OCI-LY7 (cell line): ENCODE results near the gene SRGAP2C. TPM values are rescaled to one million over a fixed set of nuclear protein-coding genes. Genes with fewer than 3 reads are reported as not detected.
"Not testable (repeated sequence)": the region's sequence is repeated elsewhere in the genome, so short reads cannot be mapped to it uniquely, and the experiment has no call there.

Source experiments
- BruUV-seq: library from RNA; stranded (reverse); fragments of 400-500 nt; replicated peaks from 2 replicates; lab custom pipeline; 2021; lab: Mats Ljungman, UMichigan
- CTCF ChIA-PET: fragments of 300-600 bp; sonication (Branson Sonifier 250); formaldehyde crosslinking; loops from one replicate; lab custom pipeline; 2022; ENCODE audit warnings: antibody characterized with exemption; ENCODE audit not compliant: unreplicated experiment; lab: Charles Lee
- POLR2A ChIA-PET: fragments of 300-600 bp; sonication (Branson Sonifier 250); formaldehyde crosslinking; loops from one replicate; lab custom pipeline; 2022; ENCODE audit warnings: antibody characterized with exemption; lab: Charles Lee
- DNase-seq: peaks from one replicate; pipeline ENCODE4 v3.0.0-alpha.2; 2015; ENCODE audit warnings: low spot score
- H2AFZ ChIP-seq: fragments of 200-600 bp; sonication (generic), shearing (Covaris generic); 2 replicates; pipeline ENCODE4 v1.6.1; 2014; ENCODE audit warnings: mild to moderate bottlenecking, antibody characterized with exemption, low read length, moderate library complexity
- H3K27ac ChIP-seq: fragments of 200-600 bp; sonication (generic); 2 replicates; pipeline ENCODE4 v1.5.1; 2014; ENCODE audit warnings: mixed run types, low read depth, mild to moderate bottlenecking, moderate library complexity, low read length, inconsistent platforms; ENCODE audit not compliant: poor library complexity, severe bottlenecking
- H3K36me3 ChIP-seq: fragments of 200-600 bp; sonication (generic); 2 replicates; pipeline ENCODE4 v1.6.1; 2014; ENCODE audit warnings: mild to moderate bottlenecking, antibody characterized with exemption, low read length, moderate library complexity, mixed read lengths; ENCODE audit not compliant: insufficient read depth
- H3K4me1 ChIP-seq: fragments of 200-600 bp; sonication (generic); 2 replicates; pipeline ENCODE4 v1.5.1; 2014; ENCODE audit warnings: mild to moderate bottlenecking, low read length; ENCODE audit not compliant: insufficient read depth, poor library complexity, severe bottlenecking
- H3K4me2 ChIP-seq: fragments of 200-600 bp; sonication (generic); 2 replicates; pipeline ENCODE4 v1.6.1; 2014; ENCODE audit warnings: mild to moderate bottlenecking, low read length
- H3K4me3 ChIP-seq: fragments of 200-600 bp; sonication (generic); 2 replicates; pipeline ENCODE4 v1.5.1; 2014; ENCODE audit warnings: mild to moderate bottlenecking, low read depth, low read length; ENCODE audit not compliant: poor library complexity, severe bottlenecking
- H3K79me2 ChIP-seq: fragments of 200-600 bp; sonication (generic); 2 replicates; pipeline ENCODE4 v1.6.1; 2016; ENCODE audit warnings: low read depth, mild to moderate bottlenecking, low read length, moderate library complexity, mixed read lengths; ENCODE audit not compliant: insufficient read depth
- H3K9me2 ChIP-seq: fragments of 200-600 bp; sonication (generic); 2 replicates; pipeline ENCODE4 v1.6.1; 2016; ENCODE audit warnings: mild to moderate bottlenecking, low read length, mixed read lengths; ENCODE audit not compliant: insufficient read depth
- H3K9me3 ChIP-seq: fragments of 200-600 bp; sonication (generic); 2 replicates; pipeline ENCODE4 v1.6.1; 2014; ENCODE audit warnings: mild to moderate bottlenecking, mixed run types, low read length, mixed read lengths
- H4K20me1 ChIP-seq: fragments of 200-600 bp; sonication (generic); 2 replicates; pipeline ENCODE4 v1.6.1; 2014; ENCODE audit warnings: mild to moderate bottlenecking, antibody characterized with exemption, low read length, moderate library complexity, mixed read lengths; ENCODE audit not compliant: insufficient read depth
- intact Hi-C: fragments of 100-400 bp; cut with micrococcal nuclease; formaldehyde crosslinking; loops from one replicate; pipeline ENCODE4 v1.10.0; 2022; ENCODE audit not compliant: unreplicated experiment
- total RNA-seq, 2 experiments: library from RNA; depleted of rRNA in 1 of 2; stranded (reverse); fragments of >200 nt in 1 of 2; shearing (Covaris generic) in 1 of 2; gene quantifications; 2 replicates each; pipeline ENCODE4 v1.2.3, GENCODE V29; 2014 to 2022

SRGAP2C gene
- total RNA-seq, 2 experiments from 2014 or later = 6.8 to 30.7 TPM

- H3K4me1 ChIP-seq, H3K4me3 ChIP-seq, H3K9me2 ChIP-seq, H3K4me2 ChIP-seq, H3K36me3 ChIP-seq, H4K20me1 ChIP-seq, intact Hi-C loops, H2AFZ ChIP-seq, H3K27ac ChIP-seq, DNase-seq, POLR2A ChIA-PET, CTCF ChIA-PET, BruUV-seq, H3K9me3 ChIP-seq, H3K79me2 ChIP-seq: not testable (repeated sequence)
Measured at GRCh38 chr1:121369959-121370358, 185.2 kb downstream of the SRGAP2C start.

- H3K4me1 ChIP-seq, H3K9me2 ChIP-seq, H3K4me2 ChIP-seq, H3K79me2 ChIP-seq, DNase-seq, H3K4me3 ChIP-seq, intact Hi-C loops, H2AFZ ChIP-seq, H3K36me3 ChIP-seq, BruUV-seq, H4K20me1 ChIP-seq, H3K27ac ChIP-seq, CTCF ChIA-PET, H3K9me3 ChIP-seq, POLR2A ChIA-PET: not testable (repeated sequence)
Measured at GRCh38 chr1:121374851-121375367, 190.1 kb downstream of the SRGAP2C start.

GRCh38 chr1:121376986-121377385 lies 192.2 kb downstream of the SRGAP2C start:
- DNase-seq, H3K79me2 ChIP-seq, H3K4me1 ChIP-seq, CTCF ChIA-PET, H3K4me3 ChIP-seq, BruUV-seq, intact Hi-C loops, POLR2A ChIA-PET, H3K36me3 ChIP-seq, H3K4me2 ChIP-seq, H3K9me3 ChIP-seq, H3K27ac ChIP-seq, H4K20me1 ChIP-seq, H2AFZ ChIP-seq, H3K9me2 ChIP-seq: not testable (repeated sequence)

- POLR2A ChIA-PET, H3K27ac ChIP-seq, H2AFZ ChIP-seq, H3K4me2 ChIP-seq, intact Hi-C loops, H3K9me2 ChIP-seq, H3K4me1 ChIP-seq, H4K20me1 ChIP-seq, BruUV-seq, CTCF ChIA-PET, DNase-seq, H3K9me3 ChIP-seq, H3K36me3 ChIP-seq, H3K79me2 ChIP-seq, H3K4me3 ChIP-seq: not testable (repeated sequence)
Measured at GRCh38 chr1:121378757-121379156, 194.0 kb downstream of the SRGAP2C start.

GRCh38 chr1:121384754-121385153 lies 200.0 kb downstream of the SRGAP2C start:
- BruUV-seq, intact Hi-C loops, H3K9me3 ChIP-seq, CTCF ChIA-PET, H3K4me3 ChIP-seq, H3K36me3 ChIP-seq, H3K4me2 ChIP-seq, H3K79me2 ChIP-seq, H2AFZ ChIP-seq, H4K20me1 ChIP-seq, POLR2A ChIA-PET, H3K9me2 ChIP-seq, H3K4me1 ChIP-seq, DNase-seq, H3K27ac ChIP-seq: not testable (repeated sequence)

GRCh38 chr1:121385162-121385561 lies 200.4 kb downstream of the SRGAP2C start:
- H3K9me3 ChIP-seq, CTCF ChIA-PET, H3K36me3 ChIP-seq, H3K4me3 ChIP-seq, DNase-seq, intact Hi-C loops, H3K79me2 ChIP-seq, H3K4me2 ChIP-seq, POLR2A ChIA-PET, H3K4me1 ChIP-seq, BruUV-seq, H2AFZ ChIP-seq, H3K9me2 ChIP-seq, H3K27ac ChIP-seq, H4K20me1 ChIP-seq: not testable (repeated sequence)
